Hypothalamus (tissue), 51 donors: Measurements from ENCODE around the gene PLEKHA5.

Experiments used
- DNase-seq, 51 donors: peaks; one replicate each; lab custom pipeline; 2025; lab: John Stamatoyannopoulos, UW

PLEKHA5 gene

DNA sequence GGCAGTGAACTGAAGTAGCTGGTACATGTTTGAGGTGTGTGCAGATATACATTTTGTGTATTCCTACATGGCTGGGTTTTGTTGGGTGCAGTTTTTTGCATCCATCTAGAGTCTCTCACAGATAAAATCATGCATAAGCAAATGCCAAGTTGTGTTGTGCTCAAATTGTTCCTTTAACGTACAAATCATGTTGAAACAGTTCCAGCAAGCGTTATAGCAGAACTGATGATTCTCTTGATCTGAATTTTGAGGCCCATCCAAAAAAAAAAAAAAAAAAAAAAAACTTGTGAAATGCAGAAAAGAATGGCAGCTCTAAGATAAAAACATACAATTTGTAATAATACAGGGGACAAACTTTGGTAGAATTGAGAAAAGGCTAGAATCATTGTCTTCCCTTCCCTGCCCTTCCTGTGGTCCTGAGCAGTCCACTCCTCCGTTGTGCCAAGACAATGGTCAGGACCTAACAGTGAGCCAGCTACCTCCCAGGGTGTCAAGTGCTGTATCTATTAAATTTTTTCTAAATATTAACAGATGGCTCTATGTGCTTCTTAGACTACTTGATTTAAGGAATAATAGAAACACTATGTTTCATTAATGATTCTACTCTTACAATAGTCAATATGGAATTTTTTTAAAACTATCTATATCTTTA is 122.1 kb downstream of the PLEKHA5 start:
- DNase-seq = no peak

DNA sequence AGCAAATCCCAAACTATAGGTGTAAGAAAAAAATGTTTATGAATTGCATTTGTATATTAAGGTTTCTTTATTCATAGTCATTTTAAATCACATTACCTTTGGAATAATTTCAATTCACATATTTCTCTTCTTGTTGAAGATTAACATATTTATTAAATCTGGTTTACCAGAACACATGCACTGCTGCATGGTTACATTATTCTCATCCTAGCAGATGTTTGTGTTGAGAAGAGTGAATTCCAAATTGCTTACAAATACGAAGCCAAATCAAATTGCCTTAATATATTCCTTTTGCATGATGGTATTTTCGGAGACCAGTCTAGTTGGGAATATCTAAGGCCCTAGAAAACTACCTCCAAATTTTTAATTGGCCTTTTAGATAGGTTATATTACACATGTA is 130.6 kb downstream of the PLEKHA5 start:
- DNase-seq = no peak

DNA sequence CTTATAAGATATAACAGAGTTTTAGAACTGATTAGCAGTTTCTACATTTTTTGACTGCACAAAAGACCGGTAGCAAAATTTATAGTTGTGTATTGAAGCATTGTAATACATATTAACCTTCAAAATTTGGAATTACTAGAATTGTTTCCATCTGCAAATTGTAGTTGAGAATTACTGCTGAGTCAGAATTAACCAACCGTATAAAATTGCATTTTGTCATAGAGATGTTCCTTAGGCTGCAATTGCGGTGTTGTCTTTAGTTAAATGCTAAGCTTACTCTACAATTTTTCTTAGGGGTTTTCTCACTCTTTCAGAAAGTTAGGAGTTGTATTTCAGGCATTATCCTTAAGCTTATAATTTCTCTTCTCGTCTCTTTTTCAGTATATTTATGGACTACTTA is 132.2 kb downstream of the PLEKHA5 start:
- no peak for DNase-seq

DNA sequence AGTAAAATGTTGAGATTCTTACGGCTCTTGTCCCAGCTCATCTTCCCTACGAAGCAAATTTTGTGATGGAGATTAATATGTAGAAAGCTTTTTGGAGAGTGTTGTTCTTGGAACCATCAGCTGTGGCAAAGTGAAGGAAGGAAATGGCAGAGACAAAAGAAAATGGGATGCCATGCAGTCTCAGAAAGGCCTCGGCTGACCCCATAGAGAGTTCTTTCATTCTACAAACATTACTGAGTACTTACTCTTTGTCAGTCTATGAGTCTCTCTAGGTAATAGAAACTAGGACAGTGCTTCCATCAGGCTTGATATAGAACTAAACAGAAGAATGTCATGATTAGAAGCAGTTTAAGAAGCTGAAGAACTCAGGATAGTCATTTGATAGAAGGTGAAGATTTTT is 134.1 kb downstream of the PLEKHA5 start:
- no peak for DNase-seq

DNA sequence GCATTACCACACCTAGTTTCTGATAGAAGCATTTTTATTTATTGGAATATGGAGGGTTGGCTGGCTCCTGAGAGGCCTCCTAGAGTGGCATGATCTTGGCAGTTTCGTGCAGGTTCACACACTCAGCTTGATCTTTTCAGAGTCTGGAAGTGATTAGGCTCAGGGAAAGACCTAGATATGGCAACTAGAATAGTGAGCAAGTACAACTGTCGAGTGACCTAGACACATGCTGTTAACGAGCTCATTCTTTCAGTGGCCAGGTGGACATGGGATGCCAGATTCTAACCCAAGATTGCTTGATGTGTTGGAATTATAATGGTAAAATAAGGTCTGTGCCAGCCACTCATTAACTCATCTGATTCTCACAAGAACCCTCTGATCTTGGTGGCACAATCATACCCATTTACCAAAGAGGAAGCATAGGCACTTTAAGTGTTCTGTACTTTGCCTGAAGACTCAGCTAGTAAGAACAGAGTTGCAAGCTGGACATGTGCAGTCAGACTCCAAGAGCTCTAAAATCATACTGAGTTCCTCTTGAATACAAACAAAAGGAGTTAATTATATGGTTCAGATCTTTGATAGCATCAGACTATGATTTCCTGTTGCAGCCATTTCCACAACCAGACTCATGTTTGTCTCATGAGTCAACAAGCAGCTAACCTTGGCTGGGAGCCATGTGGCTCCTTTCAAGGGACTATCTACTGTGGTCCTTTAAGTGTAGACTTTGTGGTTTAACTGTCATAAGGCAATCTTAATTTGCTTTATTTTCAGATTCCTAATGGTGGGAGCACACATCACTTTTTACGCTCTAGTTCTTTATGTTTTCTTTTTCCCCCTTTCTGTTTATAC is 144.2 kb downstream of the PLEKHA5 start:
- peak in 4 of 51 donors; percentile 4 to 24 (median 12) for DNase-seq

DNA sequence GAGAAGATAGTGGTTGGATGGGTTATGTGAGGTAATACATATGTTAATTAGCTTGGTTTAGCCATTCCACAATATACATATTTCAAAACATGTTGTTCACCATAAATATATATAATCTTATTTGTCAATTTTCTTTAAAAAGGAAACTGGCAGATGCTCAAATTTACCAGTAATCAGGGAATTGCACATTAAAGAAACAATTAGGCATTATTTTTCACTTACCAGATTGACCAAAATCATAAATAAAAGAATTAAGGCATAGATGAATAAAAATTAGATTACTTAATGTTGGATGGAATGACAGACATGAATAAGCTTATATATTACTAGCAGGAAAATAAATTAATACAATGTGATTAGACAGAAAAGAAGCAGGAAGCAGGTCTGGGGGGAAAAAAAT is 147.2 kb downstream of the PLEKHA5 start:
- DNase-seq = no peak

DNA sequence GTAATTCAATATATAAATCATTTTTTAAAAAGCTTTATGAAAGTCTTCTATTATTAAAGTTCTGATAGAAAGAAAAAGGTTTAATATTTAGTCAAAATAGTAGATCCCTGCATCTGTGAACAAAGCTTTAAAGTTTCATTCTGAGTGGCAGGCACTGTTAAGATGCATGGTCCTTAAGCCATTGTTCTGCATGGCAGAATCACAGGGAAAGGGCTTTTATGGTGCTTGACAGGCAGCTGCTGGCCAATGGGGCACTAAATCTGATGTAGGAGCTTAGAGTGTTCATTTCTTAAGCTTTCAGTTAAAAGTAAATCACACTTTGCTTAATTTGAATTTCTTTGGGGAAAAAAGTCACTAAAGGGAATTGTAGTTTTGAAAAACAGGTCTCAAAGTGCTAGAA is 148.2 kb downstream of the PLEKHA5 start:
- no peak for DNase-seq

DNA sequence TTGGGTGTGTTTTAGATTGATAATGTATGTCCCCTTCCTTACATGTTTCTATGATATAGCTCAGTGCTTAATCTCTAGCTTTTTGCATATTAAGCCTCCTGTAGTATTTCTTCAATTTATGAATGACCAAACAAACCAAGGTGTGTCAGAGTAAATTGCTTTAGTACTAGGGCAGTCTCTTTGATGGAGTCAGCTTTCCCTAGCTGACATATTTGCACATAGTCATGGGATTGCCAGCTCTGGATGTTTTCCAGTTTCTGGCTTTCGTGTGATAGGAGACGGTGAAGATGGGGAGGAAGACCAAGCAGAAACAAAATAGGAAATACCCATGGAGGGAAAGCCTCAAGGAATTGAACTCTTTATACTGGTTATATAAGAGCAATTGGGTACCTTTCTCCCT is 148.9 kb downstream of the PLEKHA5 start:
- DNase-seq = no peak

DNA sequence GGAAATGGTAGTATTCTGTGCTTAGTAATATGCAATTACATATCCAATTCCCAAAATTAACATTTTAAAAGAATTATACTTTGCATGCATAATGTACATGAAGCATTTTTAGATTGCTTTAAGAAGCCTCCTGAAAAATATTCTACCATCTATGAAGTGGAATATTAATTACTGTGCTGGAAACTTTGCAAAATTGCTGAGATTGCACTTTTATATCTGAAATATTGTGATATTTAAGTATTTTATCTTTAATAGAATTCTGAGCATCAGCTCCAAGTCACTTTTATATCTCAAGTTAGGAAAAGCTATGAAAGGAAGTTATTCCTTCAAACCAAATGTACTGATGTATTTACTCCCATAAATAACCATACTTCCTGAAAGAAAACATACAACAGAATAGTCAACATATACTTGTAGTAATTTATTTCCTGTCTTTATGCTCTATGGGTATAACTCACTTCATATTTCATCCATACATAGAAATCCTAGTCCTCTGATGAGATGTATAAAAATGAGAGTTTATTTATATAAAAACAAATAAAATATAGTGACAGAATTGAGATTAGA is 152.7 kb downstream of the PLEKHA5 start:
- DNase-seq = no peak

DNA sequence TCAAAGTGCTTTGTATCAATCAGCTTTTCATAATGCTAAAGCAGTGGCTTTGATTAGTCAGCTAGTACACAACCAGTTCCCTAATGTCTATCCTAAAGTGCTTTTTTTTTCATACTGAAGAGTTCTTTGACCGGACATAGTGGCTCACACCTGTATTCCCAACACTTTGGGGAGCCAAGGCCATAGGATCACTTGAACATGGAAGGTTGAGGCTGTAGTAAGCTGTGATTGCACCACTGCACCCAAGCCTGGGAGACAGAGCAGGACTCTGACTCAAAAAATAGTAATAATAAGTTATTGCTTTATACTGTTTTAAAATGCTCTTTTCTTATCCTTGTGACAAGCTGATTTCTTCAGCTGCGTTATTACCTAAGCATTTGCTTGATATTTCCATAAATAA is 155.1 kb downstream of the PLEKHA5 start:
- no peak for DNase-seq

DNA sequence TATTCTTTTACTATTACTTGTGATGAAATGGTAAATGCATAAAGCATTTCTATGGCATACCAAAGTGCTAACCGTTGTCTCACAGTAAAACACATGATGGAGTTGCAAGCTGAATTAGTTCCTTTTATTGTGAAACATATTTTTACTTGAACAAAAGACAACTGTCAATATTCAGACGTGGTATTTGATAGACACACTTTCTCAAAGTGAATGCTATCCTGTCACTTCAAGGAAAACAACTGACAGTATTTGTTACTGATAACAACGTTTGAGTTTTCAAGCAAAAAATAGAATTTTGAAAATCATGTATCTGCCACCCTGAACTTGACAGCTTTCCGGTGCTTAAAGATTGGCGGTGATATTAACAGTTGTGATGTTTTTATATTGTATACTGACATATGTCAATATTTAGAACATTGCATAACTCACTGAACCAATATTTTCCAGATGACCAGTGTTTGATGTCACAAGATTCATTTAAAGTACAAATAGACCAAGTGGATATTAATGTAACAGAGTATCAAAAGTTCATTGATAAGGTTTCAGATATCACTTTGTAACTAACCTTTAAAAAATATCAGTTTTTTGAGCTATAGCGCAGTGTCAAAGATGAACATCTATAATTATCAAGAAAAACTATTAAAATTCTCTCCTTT is 156.4 kb downstream of the PLEKHA5 start:
- DNase-seq = no peak

DNA sequence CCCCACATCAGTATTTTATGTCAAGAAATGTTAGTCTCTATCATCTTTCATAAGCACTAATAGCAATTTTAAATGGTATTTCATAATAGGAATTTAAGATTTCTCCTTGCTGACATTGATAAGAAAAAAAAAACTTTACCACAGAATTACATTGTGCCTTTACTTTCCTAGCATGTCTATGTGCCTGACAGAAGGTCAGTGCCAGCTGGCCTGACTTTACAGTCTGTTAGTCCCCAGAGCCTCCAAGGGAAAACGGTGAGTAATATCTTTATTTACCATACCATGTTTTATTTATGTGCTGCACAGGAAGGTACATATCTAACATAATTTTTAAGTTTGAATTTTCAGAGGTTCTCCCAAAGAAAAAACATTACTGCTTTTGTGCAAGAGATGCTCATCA is 157.8 kb downstream of the PLEKHA5 start:
- DNase-seq = no peak

DNA sequence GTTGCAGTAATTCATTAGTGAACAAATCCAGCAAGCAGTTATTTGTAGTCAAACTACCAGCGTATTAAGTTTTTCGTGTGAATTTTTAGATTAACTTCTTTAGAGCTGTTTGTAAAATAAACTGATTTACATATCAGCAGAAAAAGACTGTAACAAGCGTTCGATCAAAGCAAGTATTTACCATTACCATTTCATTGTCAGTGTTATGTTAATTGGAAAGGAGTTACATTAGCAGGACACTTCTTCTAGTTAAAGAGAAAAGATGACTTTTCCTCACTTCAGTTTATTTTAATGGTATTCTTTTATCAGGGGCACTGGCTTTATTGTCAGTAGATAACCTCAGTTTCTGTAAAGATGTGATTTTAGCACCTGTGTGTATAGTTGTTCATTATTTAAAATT is 158.6 kb downstream of the PLEKHA5 start:
- no peak for DNase-seq

DNA sequence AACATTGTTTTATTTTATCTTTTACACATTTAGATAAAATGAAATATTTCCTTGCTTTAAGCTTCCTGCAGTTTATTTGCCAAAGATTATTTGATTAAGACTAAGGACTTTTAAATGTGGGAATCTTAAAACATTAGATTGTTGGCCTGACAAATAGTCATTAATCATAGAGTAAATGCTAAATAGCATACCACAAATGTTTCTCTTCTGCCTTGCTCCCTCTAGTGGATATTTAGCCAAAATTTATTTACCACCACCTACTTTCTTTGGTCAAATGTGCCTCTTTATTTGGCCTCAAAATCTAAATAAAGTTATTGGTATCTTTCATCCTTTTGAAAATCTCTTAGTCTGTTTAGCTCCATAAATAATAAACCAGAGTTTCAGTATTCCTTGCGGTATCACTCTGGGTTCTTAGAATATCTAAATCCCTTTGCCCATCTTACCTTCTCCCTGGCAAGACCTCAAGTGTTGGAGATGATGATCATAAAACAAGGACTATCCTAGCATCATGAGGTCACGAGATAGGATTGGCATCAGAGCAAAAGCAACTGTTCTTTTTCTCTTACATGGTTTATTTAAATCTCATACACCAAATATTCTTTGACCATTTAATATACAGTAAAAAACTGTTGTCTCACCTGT is 159.2 kb downstream of the PLEKHA5 start:
- no peak for DNase-seq

DNA sequence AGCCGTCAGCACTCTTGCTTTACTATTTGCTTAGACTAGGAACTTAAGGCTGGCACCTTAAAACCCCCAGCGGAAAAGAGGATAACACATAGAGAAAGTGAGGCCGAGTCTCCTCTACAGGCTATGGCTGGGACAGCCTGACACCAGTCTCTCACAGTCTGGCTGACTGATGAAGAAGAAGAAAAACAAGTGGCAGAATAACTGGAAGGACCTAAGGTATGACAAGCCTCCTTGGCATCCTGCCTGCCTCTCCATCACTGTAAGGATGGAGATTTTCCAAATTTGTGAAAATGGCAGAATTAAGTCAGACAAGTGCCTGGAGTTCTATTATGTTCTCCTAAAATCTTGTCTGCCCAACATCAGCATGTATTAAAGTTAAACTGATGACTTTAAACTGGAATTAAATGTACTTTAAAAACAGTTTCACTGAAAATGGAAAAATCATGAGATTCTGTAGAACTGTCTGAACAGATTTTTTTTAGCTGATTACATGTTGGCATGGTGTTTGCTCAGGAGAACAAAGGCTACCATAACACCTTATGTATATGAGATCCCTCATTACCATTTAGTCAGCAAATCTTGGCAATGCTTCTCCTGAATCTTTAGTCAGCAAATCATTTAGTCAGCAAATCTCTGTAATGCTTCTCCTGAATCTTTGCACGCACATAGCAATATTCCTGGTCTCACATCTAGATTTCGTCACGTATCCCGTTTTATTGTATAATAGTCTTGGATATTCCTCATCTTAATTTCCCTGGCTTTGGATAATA is 169.5 kb downstream of the PLEKHA5 start:
- peak in 1 of 51 donors; percentile 23 for DNase-seq

DNA sequence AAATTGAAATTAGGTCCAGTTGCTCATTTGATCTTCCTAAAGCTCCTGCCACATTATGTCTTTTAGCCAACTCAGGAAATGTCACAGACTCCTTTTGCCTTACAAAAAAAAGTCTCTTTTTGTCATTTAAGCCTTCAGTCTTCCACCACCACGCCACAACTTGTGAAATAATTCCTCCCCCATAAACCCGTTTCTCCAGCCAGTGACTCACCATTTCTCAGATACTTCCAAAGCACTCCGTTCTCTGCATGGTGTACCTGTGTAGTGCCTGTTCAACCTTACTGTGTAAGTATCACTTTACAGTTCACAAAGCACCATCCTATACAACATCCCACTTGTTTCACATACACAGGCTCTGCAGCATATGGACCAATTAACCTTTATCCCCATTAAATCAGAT is 170.2 kb downstream of the PLEKHA5 start:
- DNase-seq = peak in 1 of 51 donors; percentile 14

DNA sequence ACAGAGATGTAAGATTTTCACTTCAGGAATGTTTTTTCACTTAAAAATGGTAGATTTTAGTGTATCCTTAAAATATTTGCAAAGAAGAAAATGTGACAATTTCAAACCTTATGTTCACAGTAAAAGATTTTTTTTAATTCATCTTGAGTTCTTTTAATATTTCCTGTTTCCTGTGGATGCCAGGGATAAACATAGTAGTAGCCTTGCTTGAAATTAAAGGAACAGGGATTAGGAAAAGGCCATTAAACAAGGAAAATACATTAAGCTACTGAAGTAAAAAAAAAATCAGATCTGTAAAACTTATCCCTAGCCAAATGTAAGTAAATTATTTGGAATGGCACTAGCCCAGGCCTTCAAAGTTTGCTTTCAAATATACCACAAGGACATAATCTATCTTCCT is 171.7 kb downstream of the PLEKHA5 start:
- no peak for DNase-seq

DNA sequence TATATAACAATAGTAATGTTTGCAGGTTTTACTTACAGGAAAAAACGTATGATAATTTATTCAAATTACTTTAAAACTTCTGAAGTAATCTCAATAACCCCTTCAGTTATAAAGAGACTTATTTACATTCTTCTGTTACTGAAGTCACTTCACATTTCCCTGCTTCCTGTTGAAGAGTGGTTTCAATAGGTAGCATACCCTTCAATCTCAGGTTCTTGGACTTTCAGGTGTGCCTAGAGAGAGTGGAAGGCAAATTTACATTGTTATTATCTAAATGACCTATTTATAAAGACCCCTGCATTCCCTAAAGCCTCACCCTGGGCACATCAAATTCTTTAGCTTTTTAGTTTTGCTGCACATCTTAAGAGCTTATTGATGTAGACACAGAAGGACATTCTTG is 172.2 kb downstream of the PLEKHA5 start:
- DNase-seq = no peak

DNA sequence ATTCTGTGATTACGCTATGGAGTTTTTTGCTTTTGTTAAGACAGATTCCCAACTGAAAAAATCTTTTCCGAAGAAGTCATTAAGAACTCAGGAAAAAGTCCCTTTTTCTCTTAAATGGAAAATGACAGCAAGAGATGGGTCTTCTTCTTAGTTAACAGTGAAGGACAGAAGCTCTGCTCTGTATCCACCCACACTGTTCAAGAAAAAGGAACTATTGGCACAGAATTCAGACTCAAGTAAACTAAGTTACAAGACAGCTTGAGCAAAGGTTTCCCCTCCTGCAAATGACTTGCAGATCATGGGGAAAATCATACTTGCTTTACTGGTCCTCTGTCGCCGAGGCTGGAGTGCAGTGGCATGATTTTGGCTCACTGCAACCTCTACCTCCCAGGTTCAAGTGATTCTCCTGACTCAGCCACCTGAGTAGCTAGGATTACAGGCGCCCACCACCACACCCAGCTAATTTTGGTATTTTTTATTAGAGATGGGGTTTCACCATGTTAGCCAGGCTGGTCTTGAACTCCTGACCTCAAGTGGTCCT is 172.6 kb downstream of the PLEKHA5 start:
- DNase-seq = no peak

DNA sequence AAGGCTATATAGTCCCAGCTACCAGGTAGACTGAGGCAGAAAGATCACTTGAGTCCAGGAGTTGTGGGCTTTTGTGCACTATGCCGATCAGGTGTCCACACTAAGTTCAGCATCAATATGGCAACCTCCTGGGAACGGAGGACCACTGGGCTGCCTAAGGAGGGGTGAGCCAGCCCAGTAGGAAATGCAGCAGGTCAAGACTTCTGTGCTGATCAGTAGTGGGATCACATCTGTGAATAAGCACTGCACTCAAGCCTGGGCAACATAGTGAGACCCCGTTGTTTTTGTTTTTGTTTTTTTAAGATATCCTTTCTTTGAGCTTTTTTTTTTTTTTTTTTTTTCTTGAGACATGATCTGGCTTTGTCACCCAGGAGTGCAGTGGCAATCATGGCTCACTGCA is 174.0 kb downstream of the PLEKHA5 start:
- no peak for DNase-seq
